CD4-positive, alpha-beta T cell treated with Interleukin-17A for 1 hour (primary cell): Measurements from ENCODE around the gene LCT.
"Not testable (repeated sequence)": the region's sequence is repeated elsewhere in the genome, so short reads cannot be mapped to it uniquely, and the experiment has no call there.

Source experiments
- DNase-seq: peaks from one replicate; pipeline ENCODE4 v3.0.0-alpha.2; 2020

The LCT gene

GRCh38 chr2:135836596-135837270 lies at the start of gene LCT:
Gene LCT, minus strand, starts transcription at chr2:135837184. Its CDS starts 15 bp downstream, at chr2:135837169.
- DNase-seq, result no peak

DNA sequence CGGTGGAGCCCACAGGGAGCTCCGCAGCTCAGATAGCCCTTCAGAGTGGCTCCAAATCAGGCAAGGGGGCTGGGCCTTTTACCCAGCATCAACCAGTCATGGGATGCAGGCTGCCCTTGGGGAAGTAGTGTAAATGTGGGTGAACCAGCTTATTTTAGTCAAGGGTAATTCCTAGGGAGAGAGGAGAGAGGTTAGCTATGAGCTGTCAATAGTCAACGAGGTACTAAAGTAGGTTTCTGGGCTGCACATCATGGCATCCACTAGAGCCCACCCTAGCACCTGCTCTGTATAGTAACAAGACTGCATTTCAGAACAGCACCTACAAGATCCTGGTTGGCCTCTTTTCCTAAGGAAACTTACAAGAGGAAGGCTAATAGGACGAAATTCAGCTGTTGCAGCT lies 48.7 kb upstream of the LCT start:
- no peak for DNase-seq

DNA sequence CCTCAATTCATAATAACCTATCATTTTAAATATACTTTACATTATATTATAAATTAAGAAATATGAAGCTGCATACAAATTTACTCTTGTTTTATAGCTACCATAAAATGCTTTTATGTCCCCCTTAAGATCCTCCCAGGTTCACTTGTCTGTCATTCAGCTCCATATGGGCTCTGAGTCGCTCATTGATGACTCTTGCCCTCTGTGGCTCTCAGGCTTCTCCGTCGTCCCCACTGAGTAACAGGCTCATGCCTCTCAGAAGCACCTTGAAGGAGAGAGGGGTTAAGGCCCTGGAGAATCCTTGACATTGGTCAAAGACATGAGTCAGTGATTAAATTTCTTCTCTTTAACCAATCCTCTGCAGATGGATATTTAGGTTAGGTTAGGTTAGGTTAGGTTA lies 45.4 kb upstream of the LCT start:
- no peak for DNase-seq

DNA sequence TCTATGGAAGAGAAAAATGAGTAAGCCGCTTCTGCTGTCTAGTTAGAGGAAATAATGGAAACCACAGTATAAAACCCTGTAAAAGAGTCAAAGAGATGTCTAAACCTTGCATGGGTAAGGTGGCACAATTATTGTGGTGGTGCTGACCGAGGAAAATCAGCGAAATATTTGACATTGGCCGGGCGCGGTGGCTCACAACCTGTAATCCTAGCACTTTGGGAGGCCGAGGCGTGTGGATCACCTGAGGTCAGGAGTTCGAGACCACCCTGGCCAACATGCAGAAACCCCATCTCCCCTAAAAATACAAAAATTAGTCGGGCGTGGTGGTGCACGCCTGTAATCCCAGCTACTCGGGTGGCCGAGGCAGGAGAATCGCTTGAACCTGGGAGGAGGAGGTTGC lies 39.8 kb upstream of the LCT start:
- not testable (repeated sequence) for DNase-seq

DNA sequence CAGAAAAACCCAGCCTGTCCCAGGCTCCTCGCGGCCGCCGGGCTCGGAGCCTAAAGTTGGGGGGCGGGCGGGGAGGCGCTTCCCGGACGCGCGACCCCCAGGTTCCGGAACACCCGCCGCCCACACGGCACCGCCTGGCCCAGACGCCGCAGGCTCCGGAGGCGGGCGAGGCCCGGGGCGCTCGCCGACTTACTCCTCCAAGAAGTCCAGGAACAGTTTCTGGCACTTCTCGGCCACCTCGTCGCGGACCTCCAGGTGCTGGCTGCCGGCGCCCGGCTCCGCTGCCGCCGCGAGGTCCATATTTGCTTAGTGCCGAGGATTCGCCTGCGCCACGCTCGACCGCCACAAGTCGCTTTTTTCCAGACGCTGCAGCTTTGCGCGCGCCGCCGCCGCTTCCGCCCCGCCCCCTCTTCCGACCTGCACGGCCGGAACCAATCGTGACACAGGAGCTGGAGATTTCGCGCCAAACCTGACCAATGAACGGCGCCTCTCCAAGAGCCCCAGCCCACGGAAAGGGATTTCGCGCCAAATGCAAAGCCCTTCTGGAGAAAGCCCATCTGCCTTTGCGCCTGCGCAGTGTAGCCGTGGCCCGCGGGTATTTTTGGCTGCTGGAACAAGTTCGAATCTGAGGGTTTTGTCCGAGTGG lies 39.2 kb upstream of the LCT start, which contains the start of gene MCM6:
Gene MCM6 (minus strand): TSS at position 378 of the 646 bp plus-strand sequence. CDS start 78 bp downstream, at position 300.
- DNase-seq, result peak; percentile 99

- peak; percentile 71 for DNase-seq
Observed at GRCh38 chr2:135875491-135876065, 38.6 kb upstream of the LCT start.

DNA sequence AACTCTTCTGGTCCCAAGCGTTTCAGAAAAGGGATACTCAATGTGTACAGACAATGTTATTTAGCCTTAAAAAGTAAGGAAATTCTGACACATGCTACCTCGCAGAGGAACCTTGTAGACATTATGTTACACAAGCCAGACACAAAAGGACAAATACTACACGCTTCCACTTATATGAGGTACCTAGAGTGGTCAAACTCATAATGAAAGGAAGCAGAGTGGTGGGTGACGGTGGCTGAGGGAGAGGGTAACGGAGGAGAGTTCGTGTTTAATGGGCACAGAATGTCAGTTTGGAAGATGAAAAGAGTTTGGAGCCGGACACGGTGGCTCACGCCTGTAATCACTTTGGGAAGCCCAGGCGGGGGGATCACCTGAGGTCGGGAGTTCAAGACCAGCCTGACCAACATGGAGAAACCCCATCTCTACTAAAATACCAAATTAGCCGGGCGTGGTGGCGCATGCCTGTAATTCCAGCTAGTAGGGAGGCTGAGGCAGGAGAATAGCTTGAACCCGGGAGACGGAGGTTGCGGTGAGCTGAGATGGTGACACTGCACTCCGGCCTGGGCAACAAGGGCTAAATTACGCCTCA lies 37.9 kb upstream of the LCT start:
- no peak for DNase-seq

DNA sequence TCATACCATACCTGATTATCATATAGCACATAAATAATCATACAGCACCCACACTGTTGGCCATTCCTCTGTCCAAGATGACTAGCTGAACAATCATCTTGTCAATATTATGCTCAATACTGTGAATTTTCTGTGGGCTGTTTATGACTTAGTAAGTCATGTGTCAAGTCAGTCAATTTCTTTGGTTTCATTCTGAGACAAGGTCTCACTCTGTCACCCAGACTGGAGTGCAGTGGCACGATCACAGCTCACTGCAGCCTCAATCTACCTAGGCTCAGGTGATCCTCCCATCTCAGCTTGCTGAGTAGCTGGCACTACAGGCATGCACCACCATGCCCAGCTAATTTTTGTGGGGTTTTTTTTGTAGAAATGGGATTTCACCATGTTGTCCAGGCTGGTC lies 33.6 kb upstream of the LCT start:
- no peak for DNase-seq

DNA sequence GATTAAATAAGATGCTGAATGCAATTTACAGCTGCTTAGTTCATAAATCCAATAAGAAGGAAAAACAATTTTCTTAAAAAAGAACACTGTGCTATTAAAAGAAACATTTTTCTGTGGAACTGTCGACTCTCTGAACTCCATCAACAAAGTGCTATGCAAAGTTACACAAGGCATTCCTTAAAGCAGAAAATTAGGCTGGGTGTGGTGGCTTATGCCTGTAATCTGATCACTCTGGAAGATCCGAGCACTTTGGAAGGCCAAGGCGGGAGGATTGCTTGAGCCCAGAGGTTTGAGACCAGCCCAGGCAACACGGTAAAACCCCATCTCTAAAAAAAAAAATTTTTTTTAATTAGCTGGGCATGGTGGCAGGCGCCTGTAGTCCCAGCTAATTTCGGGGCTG lies 26.2 kb upstream of the LCT start:
- no peak for DNase-seq

- DNase-seq, result no peak
Observed at GRCh38 chr2:135862718-135863117, 25.7 kb upstream of the LCT start.

- DNase-seq, result no peak
Observed at GRCh38 chr2:135853401-135853800, 16.4 kb upstream of the LCT start.

DNA sequence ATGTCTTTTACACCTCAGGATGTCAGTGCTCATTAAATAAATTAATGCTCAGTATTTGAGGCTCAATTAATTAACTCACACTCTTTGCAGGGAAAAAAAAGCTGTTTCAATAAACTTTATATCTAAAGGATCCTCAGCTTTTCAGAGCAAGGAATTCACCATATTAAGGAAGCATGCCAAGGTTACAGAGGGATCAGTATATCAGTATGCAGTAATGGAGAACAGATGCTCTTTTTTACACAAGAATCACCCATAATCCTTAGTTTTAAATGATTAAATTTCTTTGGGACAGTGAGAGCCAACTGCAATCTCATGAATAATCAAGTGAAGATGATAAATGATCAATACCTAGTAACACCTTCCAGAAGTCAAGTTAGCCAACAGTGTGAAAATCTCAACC lies 14.9 kb upstream of the LCT start:
- no peak for DNase-seq

GRCh38 chr2:135850892-135851668 lies 14.1 kb upstream of the LCT start:
- no peak for DNase-seq

DNA sequence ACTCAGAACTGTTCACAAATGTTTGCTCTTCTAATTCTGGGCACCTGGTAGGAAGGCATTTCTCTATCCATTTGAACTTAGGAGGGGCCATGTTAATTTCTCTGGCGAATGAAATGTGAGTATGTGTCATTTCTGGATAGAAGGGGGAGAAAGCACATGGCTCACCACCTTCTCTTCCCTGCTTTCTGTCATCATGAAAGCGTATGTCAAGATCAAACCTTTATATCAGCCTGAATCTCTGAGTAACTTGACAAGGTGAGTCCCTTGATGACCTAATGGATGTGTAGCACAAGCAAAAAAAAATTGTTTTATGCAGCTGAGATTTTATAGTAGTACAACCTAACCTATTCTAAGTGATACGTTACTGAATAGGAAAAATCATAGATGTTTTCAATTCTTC lies 12.1 kb upstream of the LCT start:
- no peak for DNase-seq

GRCh38 chr2:135845997-135846396 lies 9.0 kb upstream of the LCT start:
- DNase-seq, result no peak

DNA sequence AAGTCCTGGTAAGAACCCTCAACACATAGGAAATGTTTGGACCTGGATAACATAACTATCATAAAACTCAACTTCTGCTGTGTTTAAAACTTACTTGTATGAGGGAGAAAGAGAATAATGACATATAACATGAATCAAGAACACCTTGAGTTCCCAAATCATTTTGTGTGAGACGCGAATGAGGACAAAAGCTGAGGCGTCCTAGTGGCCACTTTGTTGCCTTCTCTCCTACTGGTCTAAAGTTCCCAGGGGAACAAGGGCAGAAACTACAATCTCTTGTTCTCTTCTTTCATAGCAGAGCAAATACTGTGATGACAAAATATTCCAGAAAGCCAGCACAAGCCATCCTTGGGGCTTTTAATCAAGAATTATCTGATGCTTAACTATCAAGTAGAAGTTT lies 8.3 kb upstream of the LCT start:
- no peak for DNase-seq

DNA sequence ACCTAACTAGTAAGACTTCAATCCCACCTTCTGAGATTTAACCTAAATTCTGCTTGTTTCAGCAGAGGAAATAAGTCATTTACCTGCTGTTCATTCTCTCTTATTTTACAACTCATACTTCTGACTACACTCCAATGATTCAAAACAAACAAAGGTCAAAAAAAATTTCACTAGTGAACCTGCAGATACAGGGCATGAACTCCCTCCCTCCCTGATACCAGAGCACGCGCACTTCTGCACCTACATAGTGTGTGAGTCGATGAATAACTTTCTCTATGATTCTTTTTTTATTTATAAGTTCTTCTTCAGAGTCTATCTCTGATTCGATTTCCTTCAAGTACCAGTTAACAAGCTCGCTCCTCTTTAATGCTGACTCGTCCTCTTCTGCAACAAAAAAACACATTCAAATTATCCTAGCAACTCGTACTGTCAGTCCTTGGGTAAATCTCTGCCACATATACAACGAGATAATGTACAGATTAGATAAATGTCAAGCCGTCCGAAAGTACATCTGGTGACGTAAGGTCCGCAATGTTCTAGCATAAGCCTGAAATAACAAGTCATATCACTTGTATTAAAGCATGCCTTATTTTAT lies 7.4 kb upstream of the LCT start:
- DNase-seq, result no peak

GRCh38 chr2:135843671-135844070 lies 6.7 kb upstream of the LCT start:
- DNase-seq, result no peak

DNA sequence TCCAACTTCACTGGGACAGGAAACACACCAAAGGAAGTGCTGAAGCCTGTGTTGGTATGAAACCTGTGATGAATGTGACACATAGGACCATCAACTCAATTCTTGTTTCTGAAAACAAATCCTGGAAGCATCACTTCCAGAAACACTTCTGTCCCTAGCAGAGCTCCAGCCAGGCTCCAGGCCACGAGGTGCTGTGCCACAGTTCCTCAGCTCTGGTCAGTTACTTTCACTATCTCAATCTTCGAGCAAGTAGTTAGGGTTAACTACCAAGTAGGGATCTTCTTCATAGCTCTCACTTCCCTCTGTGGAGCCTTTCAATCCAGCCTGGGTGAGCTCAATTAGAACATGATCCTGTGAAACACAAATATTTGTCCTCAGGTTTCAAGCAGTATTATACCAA lies 3.6 kb upstream of the LCT start:
- no peak for DNase-seq

DNA sequence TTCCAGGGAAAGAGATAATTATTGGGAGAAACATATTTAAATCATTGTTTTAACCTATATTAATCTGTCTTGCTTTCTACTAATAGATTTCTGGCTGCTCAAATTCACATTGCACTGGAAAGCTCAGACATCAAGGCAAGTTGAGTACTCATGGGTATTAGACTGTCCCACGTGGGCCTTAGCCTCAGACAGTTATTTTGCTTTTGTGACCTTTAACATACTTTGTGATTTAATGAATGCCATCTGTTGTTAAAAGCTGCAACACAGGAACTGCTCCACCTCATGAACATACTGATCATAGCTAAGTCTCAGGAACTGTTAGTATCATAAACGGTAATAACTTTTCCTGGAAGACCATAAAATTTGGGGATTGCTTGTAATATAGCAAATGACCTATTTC lies 2.7 kb upstream of the LCT start:
- no peak for DNase-seq

GRCh38 chr2:135838502-135838901 lies 1.5 kb upstream of the LCT start:
- no peak for DNase-seq

DNA sequence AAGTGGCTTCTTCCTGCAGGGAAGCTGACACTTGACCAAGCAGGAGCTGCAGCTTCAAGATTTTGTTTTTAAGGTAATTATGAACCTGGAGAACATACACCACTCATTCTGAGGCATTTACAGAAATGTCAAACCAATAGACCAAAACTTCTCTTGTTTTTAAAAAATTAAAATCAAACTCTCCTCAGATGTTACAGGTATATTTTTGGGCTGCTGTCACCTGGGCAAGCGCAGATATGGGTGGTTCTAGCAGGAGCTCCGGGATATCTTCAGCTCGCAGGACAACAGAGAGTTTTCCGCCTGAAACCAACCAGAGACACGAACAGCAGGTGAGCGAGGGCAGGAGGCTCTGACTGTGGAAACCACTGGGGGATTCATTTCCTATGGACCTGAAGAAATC lies 4.1 kb downstream of the LCT start:
- DNase-seq, result no peak
